HG03520 (cell line): ENCODE results near the gene ECT2L.
"Not testable (repeated sequence)": the region's sequence is repeated elsewhere in the genome, so short reads cannot be mapped to it uniquely, and the experiment has no call there.

ENCODE experiments used
- ATAC-seq: cut with Tn5 transposase; IDR thresholded peaks from one replicate; pipeline ENCODE4 v1.9.1; 2021; ENCODE audit warnings: mild to moderate bottlenecking, moderate library complexity; ENCODE audit not compliant: unreplicated experiment

ECT2L gene

GRCh38 chr6:138923561-138923960 lies 127.7 kb downstream of the ECT2L start:
- ATAC-seq = no peak

DNA sequence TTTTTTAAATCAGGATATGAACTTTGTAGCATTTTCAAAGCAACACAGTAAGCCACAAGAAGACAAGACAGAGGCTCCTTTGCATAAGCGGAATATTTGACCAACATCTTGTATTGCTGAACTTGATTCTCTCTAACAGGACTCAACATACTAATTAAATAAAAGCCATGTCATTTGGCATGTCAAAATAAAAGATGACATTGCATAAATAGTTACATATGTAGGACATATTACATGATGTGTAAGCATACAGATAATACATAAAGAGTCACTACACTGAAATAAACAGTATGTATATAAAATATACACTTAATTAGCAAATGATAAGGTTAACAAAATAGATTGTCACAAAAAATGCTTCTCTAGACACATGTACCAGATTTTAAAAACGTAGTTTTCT lies 129.9 kb downstream of the ECT2L start:
- no peak for ATAC-seq

DNA sequence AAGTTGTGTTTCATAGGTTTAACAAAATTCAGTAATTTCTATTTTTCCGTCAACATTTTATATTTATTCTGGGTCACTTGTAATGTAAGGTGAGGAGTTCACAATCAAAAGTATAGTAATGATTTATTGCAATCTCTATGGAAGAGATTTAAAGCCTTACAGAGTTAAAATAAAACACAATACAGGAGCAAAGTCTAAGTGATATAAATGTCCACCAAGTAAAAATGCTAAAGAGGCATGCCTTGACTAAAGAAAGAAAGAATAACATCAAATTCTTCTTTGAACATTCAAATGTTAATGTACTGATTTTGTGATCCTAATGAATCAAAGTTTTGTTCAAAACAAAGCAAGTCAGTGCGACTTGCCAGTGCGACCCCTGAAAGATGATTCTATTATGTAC lies 130.7 kb downstream of the ECT2L start:
- no peak for ATAC-seq

DNA sequence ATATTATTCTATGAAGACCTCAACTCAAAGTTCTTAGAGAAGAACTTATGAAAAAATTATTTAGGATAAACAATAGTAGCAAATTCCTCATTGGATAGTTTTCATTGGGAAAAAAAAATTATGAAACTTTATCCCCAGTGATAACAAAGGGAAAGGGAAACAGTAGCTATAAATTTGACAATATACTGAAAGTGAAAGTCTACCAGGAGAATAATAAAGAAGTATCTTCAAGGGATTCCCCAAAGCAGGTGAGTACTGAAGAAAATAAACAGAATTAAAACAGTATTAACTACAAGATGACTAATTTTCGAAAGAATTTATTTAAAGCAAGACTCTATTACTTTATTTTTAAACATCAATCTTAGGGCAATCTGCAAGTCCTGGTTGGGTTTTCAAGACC lies 135.8 kb downstream of the ECT2L start:
- ATAC-seq = no peak

DNA sequence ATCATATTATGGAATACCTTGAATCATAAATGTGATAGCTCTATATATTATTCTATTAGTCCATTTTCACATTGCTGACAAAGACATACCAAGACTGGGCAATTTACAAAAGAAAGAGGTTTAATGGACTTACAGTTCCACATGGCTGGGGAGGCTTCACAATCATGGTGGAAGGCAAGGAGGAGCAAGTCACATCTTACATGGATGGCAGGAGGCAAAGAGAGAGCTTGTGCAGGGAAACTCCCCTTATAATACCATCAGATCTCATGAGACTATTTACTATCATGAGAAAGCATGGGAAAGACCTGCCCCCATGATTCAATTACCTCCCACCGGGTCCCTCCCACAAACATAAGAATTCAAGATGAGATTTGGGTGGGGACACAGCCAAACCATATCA lies 141.0 kb downstream of the ECT2L start:
- not testable (repeated sequence) for ATAC-seq

DNA sequence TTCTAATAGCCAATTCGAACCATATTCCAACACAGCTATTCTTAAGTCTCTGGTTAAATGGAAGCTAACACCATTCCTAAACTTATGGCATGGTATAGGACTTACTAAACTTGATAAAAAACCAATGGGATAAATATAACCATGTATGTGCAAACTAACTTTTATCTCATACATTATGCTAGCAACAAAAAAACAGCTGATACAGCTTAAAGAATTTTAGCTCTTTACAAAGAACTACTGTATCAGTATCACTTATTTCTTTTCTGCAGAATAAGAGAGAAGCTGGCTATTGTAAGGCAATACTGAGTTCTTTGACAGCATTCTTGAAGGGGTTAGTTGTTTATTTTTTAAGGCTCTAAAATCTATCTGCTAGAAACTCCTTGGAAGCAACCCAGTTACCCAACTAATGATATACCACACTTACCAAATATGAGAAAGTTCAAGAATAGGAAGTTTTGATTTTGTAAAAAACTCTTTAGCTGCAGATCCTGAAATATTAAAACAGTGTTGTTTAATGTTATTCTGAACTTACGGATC lies 147.3 kb downstream of the ECT2L start:
- ATAC-seq = no peak

DNA sequence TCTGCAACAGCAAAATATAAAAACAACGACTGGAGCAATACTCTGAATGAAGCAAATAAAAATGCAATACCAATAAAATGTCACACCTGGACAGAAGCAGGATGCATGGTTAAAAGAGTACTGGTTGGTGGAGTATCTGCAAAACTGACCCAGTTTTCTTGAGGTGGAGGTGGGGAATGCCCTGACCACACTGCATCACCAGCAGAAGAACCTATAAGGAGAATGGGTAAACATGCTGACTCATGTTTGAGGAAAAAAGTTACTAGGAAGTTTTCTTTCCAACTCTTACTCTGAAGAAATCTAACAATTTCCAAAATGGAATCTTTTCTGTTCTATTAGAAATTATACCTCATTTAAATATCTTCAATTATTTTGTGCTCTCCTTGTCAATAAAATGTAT lies 148.5 kb downstream of the ECT2L start:
- no peak for ATAC-seq

GRCh38 chr6:138945354-138945753 lies 149.5 kb downstream of the ECT2L start:
- no peak for ATAC-seq

DNA sequence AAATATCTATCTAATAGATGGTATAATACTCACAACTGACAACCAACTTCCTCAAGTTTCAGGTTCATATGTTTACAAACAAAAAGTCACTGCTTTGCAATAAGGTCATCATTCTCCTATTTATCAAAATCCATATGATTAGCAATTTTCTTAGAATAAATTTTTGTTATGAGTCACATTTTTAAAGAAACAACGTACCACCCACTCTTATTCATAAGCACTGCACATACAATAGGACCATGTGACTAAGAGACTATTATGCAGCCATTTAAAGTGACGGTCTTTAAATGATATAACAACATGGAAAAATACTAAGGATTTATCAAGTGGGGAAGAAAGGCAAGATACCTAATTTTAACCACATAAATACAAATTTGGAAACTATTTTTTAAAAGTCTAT lies 152.1 kb downstream of the ECT2L start:
- ATAC-seq = no peak

DNA sequence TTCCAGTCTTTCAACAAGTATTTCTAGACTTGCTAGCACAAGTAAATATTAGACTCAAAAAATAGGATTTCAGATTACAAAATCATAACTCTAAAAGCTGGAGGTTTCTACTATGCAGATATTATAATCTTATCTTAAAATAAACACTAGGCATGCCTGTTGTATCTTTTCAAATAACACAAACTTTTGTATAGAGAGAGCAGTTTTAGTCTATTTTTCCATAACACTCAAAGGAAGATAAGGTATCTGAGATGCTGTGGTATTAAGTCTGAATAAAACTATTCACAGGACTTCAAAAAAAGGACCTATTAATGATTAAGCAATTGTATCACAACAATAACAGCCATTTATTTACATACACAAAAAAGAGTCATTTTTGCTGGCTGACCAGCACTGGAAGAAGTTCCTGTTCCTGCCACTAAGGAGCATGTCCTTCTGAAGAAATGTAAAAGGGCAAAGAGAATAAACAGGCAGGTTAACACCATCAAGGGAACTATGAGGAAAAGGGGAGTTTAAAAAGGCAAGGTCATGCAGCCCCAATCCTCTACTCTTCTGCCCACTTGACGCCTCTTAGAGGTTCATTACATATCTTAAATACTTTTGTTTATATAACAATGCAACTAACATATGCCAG lies 152.8 kb downstream of the ECT2L start:
- no peak for ATAC-seq

- ATAC-seq = no peak
Measured at GRCh38 chr6:138953451-138953850, 157.6 kb downstream of the ECT2L start.
